OCI-LY1 (cell line): ENCODE measurements around the gene SLC2A4RG.

Experiments
- EZH2 ChIP-seq: fragments of 200-600 bp; sonication (generic), shearing (Covaris generic); IDR thresholded peaks from 2 replicates; pipeline ENCODE4 v1.8.0; 2017; ENCODE audit warnings: borderline replicate concordance, mixed run types, mild to moderate bottlenecking, antibody characterized with exemption, low read length, moderate library complexity, mixed read lengths
- TF ChIP-seq, protein P1 (sequence below): fragments of 200-600 bp; sonication (generic), shearing (Covaris generic); IDR thresholded peaks from 2 replicates; pipeline ENCODE4 v1.5.1; 2017; ENCODE audit warnings: mild to moderate bottlenecking, antibody characterized with exemption, low read length, moderate library complexity, mixed read lengths

DNA sequence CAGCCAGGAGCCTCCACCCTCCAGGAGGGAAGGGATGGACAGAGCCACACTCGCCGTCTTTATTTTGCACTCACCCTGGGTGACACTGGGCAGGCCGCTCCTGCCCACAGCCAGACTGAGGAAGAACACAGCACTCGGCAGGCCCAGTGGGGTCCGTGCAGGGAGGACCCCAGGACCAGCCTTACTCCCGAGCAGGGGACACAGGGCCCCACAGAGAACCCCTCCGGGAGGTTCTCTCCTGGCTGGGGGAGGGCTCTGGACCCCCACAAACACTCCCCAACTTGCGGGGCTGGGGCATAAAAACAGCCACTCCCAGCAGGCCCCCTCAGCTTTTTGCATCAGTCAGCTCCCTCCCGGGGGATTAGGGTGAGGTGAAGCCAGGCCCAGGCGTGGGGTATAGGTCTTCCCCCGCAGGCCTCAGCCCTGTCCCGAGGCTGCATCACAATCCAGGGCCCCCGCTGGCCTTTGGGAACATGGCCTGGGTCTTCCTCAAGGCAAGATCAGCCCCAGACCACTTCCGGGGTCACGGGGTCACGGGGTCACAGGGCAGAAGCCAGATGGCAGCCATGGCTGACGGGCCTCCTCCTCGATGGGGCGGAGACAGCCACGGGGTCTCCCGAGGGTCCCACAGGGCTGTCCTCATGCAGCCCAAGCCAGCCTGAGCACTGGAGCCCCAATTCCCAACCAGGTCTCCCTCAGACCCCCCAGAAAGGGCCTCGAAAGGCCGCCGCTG, 39.9 kb upstream of the SLC2A4RG start:
- no peak for TF ChIP-seq EZH2
- TF ChIP-seq, protein P1, sequence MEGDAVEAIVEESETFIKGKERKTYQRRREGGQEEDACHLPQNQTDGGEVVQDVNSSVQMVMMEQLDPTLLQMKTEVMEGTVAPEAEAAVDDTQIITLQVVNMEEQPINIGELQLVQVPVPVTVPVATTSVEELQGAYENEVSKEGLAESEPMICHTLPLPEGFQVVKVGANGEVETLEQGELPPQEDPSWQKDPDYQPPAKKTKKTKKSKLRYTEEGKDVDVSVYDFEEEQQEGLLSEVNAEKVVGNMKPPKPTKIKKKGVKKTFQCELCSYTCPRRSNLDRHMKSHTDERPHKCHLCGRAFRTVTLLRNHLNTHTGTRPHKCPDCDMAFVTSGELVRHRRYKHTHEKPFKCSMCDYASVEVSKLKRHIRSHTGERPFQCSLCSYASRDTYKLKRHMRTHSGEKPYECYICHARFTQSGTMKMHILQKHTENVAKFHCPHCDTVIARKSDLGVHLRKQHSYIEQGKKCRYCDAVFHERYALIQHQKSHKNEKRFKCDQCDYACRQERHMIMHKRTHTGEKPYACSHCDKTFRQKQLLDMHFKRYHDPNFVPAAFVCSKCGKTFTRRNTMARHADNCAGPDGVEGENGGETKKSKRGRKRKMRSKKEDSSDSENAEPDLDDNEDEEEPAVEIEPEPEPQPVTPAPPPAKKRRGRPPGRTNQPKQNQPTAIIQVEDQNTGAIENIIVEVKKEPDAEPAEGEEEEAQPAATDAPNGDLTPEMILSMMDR, result no peak
